ENCODE results near the gene RHOF. TPM values are rescaled to one million over a fixed set of nuclear protein-coding genes. Genes with fewer than 3 reads are reported as not detected.

Gene RHOF
- total and polyA plus RNA-seq, 2 of the 13 experiments (the other 11 are each of a cell fraction or from before 2014, with no cell fraction given), result 14.6 to 32.2 TPM

DNA sequence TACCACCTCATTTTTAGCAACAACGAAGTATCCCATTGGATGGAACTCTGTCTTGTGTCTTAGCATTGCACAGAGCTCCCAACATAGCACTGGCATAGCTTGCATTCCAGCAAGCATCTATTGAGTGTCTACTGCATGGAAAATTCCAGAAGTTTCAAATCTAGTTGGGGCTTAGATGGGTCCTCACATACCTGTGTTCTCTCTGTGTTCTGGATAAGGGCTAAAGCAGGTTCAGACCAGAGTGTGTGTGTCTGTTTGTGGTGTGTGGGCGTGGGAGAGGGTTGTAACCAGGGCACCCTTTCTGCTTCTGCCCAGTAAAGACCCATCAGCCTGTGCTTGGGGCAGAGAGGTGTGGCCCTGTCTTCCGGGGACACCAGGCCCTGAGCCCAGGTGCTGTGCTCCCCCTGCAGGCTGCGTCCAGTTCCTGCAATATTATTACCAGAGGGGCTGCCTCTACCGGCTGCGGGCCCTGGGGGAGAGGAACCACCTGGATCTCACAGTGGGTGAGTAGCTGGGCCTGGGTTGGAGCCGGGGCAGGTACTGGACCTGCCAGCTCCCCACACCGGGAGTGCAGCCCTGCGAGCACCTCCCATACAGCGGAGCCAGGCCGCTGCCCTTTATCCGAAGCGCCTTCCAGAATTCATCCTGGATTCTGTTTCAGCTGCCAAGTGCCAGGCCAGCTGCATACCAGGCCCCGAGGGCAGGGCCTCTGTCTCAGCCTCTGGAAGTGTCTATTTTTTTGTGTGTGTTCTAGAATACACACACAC lies 20.3 kb downstream of the RHOF start (continued):
- TF ChIP-seq, protein P1, sequence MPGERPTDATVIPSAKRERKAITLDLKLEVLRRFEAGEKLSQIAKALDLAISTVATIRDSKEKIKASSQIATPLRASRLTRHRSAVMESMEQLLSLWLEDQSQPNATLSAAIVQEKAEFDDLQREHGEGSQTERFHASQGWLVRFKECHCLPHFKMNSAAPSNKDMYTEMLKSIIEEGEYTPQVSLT (CRISPR knock-in tag; IDR thresholded peaks at IDR 0.05; ENCODE audit: borderline replicate concordance, low read depth), result no peak
- TF ChIP-seq, protein P2, sequence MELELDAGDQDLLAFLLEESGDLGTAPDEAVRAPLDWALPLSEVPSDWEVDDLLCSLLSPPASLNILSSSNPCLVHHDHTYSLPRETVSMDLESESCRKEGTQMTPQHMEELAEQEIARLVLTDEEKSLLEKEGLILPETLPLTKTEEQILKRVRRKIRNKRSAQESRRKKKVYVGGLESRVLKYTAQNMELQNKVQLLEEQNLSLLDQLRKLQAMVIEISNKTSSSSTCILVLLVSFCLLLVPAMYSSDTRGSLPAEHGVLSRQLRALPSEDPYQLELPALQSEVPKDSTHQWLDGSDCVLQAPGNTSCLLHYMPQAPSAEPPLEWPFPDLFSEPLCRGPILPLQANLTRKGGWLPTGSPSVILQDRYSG (CRISPR knock-in tag; IDR thresholded peaks at IDR 0.05), result no peak
- TF ChIP-seq YY1 (IDR thresholded peaks at IDR 0.05; ENCODE audit: insufficient read depth, insufficient replicate concordance, low read depth, low read length) (peak; percentile 62), SALL2 (CRISPR knock-in tag; IDR thresholded peaks at IDR 0.05) (no peak), ZBTB3 (CRISPR knock-in tag; IDR thresholded peaks at IDR 0.05; ENCODE audit: borderline replicate concordance, low read depth) (no peak), GPN1 (CRISPR knock-in tag; IDR thresholded peaks at IDR 0.05; ENCODE audit: borderline replicate concordance) (no peak), CBX2 (IDR thresholded peaks at IDR 0.05; ENCODE audit: low read depth, low read length) (no peak), CBX2 (CRISPR knock-in tag; IDR thresholded peaks at IDR 0.05; ENCODE audit: low read depth) (no peak)
- TF ChIP-seq, protein P3, sequence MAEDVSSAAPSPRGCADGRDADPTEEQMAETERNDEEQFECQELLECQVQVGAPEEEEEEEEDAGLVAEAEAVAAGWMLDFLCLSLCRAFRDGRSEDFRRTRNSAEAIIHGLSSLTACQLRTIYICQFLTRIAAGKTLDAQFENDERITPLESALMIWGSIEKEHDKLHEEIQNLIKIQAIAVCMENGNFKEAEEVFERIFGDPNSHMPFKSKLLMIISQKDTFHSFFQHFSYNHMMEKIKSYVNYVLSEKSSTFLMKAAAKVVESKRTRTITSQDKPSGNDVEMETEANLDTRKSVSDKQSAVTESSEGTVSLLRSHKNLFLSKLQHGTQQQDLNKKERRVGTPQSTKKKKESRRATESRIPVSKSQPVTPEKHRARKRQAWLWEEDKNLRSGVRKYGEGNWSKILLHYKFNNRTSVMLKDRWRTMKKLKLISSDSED (CRISPR knock-in tag; IDR thresholded peaks at IDR 0.05), result no peak
- TF ChIP-seq, protein P4, sequence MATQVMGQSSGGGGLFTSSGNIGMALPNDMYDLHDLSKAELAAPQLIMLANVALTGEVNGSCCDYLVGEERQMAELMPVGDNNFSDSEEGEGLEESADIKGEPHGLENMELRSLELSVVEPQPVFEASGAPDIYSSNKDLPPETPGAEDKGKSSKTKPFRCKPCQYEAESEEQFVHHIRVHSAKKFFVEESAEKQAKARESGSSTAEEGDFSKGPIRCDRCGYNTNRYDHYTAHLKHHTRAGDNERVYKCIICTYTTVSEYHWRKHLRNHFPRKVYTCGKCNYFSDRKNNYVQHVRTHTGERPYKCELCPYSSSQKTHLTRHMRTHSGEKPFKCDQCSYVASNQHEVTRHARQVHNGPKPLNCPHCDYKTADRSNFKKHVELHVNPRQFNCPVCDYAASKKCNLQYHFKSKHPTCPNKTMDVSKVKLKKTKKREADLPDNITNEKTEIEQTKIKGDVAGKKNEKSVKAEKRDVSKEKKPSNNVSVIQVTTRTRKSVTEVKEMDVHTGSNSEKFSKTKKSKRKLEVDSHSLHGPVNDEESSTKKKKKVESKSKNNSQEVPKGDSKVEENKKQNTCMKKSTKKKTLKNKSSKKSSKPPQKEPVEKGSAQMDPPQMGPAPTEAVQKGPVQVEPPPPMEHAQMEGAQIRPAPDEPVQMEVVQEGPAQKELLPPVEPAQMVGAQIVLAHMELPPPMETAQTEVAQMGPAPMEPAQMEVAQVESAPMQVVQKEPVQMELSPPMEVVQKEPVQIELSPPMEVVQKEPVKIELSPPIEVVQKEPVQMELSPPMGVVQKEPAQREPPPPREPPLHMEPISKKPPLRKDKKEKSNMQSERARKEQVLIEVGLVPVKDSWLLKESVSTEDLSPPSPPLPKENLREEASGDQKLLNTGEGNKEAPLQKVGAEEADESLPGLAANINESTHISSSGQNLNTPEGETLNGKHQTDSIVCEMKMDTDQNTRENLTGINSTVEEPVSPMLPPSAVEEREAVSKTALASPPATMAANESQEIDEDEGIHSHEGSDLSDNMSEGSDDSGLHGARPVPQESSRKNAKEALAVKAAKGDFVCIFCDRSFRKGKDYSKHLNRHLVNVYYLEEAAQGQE (IDR thresholded peaks at IDR 0.05; ENCODE audit: borderline replicate concordance in 1 of 2, low read depth in 1 of 2, low read length in 2 of 2), result no peak
- TF ChIP-seq, protein P5, sequence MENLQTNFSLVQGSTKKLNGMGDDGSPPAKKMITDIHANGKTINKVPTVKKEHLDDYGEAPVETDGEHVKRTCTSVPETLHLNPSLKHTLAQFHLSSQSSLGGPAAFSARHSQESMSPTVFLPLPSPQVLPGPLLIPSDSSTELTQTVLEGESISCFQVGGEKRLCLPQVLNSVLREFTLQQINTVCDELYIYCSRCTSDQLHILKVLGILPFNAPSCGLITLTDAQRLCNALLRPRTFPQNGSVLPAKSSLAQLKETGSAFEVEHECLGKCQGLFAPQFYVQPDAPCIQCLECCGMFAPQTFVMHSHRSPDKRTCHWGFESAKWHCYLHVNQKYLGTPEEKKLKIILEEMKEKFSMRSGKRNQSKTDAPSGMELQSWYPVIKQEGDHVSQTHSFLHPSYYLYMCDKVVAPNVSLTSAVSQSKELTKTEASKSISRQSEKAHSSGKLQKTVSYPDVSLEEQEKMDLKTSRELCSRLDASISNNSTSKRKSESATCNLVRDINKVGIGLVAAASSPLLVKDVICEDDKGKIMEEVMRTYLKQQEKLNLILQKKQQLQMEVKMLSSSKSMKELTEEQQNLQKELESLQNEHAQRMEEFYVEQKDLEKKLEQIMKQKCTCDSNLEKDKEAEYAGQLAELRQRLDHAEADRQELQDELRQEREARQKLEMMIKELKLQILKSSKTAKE (CRISPR knock-in tag; IDR thresholded peaks at IDR 0.05; ENCODE audit: borderline replicate concordance), result no peak
- TF ChIP-seq, protein P6, sequence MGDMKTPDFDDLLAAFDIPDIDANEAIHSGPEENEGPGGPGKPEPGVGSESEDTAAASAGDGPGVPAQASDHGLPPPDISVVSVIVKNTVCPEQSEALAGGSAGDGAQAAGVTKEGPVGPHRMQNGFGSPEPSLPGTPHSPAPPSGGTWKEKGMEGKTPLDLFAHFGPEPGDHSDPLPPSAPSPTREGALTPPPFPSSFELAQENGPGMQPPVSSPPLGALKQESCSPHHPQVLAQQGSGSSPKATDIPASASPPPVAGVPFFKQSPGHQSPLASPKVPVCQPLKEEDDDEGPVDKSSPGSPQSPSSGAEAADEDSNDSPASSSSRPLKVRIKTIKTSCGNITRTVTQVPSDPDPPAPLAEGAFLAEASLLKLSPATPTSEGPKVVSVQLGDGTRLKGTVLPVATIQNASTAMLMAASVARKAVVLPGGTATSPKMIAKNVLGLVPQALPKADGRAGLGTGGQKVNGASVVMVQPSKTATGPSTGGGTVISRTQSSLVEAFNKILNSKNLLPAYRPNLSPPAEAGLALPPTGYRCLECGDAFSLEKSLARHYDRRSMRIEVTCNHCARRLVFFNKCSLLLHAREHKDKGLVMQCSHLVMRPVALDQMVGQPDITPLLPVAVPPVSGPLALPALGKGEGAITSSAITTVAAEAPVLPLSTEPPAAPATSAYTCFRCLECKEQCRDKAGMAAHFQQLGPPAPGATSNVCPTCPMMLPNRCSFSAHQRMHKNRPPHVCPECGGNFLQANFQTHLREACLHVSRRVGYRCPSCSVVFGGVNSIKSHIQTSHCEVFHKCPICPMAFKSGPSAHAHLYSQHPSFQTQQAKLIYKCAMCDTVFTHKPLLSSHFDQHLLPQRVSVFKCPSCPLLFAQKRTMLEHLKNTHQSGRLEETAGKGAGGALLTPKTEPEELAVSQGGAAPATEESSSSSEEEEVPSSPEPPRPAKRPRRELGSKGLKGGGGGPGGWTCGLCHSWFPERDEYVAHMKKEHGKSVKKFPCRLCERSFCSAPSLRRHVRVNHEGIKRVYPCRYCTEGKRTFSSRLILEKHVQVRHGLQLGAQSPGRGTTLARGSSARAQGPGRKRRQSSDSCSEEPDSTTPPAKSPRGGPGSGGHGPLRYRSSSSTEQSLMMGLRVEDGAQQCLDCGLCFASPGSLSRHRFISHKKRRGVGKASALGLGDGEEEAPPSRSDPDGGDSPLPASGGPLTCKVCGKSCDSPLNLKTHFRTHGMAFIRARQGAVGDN (CRISPR knock-in tag; IDR thresholded peaks at IDR 0.05), result peak; percentile 78

All from HepG2 (cell line).